GM19099 (cell line): ENCODE results near the gene ARHGEF4.

Experiments
- POLR2A ChIP-seq: IDR thresholded peaks from 3 replicates; pipeline ENCODE4 v1.6.1; 2011; ENCODE audit warnings: low read depth; ENCODE audit not compliant: insufficient read length; ENCODE audit errors: extremely low read depth

The ARHGEF4 gene

DNA sequence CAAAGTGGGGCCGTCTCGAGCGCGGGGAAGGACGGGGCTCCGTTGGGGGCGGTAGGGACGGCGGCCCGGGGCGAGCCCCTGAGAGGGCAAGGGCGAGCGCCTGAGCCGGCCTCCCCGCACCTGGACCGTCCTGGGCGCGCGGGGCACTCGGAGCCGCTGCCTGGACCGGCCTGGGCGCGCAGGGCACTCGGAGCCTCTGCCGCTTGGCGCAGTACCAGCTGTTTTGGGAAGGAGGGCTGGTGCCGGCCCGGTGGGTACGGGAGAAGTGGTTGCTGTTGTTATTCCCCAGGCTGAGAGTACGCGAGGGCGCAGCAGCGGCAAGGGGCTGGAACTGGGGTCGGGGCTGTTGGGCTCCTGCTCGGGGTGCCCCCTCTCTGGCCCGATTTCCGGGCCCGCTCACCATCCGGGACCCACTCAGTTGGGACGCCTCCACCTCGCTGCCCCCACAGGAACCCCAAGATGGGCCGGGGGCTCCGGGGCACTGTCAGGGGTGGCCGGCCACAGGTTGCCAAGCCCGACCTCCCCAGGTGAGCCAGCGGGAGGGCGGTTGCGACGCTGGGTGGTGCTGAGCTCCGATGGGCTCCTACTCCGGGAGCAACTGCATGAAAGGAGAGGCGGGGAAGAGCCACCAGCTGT is 579 bp downstream of the ARHGEF4 start:
- TF ChIP-seq POLR2A = no peak

DNA sequence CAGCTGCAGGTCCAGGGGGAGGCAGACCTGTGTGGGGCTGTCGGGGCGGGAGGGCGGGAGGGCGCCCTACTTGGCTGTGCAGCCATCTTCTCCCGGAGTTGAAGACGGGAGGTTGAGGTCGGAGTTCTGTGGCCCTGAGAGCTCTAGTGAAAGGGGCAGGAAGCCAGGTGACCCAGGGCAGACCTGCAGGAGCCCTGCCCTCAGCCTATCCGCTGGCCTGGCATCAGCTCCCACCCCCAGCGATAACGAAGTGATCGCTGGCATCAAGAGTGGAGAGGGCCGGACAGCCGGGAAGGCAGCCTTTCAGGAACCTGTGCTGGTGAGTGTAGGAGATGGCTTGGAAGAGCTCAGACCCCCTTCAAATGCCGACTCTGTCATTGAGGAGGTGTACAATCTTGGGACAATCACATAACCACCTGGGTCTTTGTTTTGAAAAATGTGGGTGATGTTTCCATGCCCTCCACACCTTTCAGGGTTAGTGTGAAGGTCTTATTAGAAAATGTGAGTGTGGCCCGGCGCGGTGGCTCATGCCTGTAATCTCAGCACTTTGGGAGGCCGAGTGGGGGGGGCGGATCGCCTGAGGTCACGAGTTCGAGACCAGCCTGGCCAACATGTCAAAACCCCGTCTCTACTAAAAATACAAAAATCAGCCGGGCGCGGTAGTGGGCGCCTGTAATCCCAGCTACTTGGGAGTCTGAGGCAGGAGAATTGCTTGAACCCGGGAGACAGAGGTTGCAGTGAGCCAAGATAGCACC is 1.3 kb downstream of the ARHGEF4 start:
- TF ChIP-seq POLR2A = no peak

DNA sequence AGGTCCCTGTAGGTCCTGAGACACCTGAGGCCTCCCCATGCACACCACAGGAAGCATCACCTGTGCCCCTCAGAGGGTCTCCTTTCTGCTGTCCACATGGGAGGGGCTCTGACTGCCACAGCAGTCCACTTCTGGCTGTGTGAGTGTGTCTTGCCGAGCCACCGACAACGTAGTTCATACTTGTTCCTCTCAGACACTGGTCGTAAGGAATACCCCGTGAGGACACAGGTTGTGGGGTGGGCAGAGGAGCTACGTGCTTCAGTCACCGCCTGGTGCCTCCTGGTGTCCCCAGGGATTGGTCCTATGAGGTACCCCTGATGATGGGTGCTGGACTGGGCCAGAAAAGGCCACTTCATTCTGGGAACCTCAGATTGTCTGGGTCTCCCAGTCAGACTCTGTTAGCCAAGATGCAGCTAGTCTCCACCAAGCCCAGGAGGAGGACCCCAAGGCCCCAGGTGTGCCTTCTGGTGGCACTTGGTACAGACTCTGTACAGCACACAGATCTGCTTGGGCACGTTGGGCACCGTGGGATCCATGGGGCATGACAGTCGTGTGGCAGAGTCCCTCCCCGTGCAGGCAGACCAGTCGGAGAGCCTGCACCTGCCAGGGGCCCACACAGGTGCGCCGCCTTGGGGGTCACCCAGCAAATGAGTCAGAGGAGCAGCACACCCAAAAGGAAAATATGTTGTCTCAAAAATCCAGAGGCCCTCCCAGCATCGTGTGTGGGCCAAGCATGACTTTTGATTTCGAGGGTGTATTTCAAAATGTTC is 2.5 kb downstream of the ARHGEF4 start:
- no peak for TF ChIP-seq POLR2A

DNA sequence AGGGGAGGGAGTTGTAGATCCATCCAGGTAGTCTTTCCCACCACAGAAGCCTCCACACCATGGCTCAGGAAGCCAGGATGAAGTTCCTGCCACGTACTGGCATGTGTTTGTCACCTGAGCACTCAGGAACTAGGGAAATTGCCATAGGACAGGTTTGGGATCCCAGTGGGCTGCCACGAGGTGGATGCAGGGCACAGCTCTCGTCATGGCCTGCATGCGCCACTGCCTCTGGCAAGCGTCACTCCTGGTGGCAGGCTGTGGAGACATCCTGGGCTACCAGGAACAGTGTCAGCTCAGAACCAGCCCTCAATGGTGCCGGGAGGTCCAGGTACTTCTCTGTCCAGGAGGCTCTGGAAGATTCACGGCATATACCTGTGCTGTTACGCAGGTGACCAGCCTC is 3.8 kb downstream of the ARHGEF4 start:
- no peak for TF ChIP-seq POLR2A

DNA sequence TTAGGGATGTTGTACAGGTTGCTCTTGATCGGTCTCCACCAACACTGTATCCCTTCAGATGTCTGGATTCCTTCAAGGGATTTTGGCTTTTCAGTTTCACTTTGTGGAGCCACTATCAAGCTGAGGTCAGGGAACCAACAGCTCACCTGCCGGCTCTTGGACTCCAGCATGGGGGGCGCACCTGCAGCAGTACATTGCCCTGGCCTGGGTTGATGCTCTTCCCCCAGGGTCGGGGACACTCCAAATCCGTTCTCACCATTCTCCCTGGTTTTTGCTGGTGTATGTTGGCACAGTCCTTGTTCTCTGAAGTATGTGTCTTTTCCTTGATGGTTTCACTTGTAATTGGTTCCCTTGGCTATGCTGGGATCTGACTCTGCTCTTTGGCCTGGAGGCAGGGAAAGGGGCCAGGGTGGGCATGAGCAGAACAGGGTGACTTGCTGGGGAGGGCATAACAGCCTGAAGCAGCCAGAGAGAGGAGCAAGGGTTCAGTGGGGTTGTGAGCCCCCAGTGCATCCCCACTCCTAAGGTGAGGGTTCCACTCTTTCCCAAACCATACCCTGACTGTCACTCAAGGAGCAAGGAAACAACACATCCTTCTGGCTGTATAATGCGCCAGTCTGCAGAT is 5.1 kb downstream of the ARHGEF4 start:
- no peak for TF ChIP-seq POLR2A

DNA sequence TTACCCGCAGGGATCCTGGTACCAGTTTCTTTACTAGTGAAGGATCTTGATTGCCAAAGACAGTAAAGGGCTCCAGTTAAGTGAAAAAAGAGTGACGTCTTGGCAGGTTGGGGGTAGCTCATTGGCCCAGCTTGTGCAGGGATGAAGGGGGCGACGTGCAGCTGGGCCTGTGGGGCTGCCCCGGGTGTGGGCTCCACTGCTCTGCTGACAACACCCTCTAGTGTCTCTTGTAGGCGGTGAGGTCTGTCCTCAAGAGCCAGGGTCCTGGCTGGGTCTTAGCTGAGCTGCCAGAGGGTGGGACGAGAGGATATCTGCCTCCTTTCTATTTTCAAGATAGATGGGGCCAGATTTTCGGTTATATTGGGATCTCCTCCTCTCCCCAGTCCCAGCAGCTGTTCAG is 6.1 kb downstream of the ARHGEF4 start:
- TF ChIP-seq POLR2A = no peak

DNA sequence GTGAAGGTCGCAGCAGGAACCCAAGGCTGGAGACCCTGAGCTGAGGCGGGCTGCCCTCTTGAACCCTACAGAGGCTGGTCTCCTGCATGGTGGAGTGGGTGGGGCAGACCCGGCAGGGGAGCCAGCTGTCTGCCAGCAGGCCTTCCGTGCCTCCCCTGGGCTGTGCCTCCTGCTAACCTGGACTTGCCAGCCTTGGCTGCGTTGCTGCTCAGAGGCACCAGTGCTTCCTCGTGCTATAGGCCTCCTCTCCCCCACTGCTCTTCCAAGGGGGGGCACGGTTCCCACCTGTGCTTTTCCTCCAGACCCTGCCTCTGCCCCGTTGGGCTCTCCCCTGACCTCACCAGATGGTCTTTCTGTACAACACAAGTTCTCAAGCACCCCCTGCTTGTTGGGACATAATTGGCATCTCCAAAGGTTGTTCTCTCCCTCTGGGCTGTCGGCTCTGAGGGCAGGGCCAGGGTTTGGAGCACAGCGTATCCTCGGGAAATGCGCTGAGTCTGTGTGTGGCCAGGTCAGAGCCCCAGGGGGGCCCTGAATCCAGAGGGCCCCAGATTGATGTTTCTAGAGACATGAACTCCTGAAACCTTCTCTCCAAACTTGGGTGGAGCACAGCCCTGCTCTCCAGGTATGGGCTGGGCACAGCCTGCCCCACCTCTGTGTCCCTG is 6.7 kb downstream of the ARHGEF4 start:
- TF ChIP-seq POLR2A = no peak

DNA sequence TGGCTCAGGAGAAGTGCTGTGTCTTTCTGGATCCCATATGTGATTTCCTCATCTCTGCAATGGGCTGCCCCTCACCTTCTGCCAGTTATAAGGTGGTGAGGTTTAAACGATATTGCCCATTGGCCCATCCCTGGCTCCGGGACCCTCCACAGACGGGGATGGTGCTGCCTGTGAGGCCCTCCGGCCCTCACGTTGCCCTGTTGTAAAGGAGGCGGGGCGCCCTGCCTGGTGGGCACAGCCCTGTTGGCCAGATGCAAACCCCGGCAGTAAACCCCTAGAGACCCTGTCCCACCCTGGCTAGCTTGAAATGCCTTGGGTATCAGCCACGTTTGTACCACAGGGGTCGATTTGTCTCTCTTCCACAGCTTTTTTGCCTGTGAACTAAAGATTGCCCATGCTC is 7.4 kb downstream of the ARHGEF4 start:
- TF ChIP-seq POLR2A = no peak

DNA sequence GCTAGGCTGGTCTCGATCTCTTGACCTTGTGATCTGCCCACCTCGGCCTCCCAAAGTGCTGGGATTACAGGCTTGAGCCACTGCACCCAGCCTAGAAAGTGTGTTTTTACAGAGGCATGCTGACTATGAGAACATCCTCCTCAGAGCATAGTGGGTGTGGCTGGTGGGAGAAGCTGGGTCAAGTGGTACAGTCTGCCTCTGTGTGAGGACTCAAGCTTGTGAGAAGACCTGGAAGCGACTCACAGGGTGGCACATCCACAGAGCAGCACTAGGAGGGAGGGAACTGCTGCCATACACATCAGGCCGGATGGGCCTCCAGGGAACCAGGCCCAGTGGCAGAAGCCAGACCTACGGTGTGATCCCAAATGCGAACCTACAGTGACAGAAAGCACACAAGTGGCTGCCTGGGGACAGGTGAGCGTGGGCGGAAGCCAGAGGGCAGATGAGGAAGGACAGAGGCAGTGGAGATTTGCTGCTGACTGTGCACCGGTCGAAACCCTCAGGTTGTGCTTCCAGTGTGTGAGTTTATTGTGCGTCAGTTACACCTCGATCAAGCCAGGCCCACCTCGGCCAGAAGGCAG is 8.9 kb downstream of the ARHGEF4 start:
- TF ChIP-seq POLR2A = no peak

DNA sequence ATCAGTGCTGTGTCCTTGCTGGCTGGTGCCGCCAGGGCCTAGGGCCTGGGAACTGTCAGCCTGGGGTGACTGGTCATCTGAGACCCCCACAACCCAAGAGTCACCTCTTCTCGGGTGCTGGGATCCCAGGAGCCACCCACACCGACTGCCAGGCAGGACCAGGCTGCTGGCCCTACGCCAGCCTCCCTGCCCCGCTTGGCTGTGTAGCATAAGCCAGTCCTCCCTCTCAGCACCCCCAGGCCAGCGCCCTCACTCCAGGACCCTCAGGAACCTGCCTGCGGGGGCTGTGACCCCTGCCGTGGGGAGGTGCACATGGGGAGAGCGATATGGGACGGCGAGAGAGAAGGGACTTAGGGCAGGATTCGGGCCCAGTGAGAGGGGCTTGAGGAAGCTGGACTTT is 9.5 kb downstream of the ARHGEF4 start:
- no peak for TF ChIP-seq POLR2A

DNA sequence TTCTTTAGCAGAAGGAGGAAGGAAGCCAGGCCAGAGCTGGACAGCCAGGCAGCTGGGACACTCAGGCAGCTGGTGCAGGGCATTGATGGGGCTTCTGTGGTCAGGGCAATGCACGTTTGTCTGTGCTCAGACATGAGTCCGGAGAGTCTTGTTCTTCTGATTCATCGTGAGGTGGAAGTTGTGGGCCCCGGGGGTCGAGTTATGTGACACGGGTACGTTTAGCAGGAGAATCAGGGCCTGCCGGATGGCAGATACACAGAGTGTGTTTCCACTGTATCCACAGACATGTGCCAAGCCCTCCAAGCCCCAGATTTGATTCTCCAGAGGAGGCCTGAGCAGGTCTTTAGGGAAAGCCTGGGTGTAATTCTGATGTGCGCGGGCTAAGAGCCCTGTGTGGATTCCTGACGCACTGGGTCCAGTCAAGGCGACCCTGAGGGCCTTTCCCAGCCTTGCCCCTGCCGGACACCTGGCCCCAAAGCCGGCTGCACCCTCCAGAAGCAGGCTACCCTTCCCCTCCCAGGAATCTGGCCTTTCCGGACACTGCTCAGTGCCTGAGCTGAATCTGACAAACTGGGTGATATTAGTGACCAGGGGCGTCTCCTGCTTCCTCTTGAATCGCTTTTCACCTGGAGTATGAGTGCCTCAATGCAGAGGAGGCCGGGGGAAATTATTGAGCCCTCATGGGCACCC is 10.1 kb downstream of the ARHGEF4 start:
- no peak for TF ChIP-seq POLR2A

DNA sequence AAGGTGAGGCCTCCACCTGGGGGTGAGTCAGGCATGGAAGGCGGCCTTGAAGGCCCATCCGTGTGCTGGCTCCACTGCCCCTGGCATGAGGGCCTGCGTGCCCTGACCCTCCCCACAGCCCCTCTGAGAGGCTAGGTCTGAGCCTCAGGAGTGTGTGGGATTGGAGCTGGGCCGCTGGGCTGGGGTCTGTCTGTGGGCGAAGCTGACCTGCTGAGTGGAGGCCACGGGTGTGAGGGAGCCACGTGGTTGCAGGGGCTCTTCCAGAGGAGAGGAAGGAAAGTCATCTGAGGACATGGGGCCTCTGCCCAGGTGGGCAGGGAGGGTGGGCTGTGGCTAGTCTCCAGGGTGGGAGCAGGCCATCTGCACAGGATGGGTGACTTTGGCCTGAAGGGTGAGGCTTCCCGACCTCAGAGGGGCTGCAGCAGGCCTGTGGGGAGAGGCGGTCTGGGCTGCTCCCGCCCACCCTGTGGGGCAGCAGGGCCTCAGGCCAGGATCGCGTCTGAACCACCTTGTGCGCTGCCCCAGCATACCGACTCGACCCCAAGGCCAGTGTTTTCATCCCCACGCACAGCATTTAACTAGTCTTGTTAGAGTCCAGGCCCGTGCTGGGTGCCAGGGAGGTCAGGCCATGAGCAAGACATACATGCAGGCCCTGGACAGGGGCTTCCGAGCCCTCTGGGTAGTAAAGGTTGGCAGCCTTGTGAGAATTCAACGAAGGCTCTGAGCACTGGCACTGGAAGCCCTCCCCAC is 11.2 kb downstream of the ARHGEF4 start:
- TF ChIP-seq POLR2A = no peak

DNA sequence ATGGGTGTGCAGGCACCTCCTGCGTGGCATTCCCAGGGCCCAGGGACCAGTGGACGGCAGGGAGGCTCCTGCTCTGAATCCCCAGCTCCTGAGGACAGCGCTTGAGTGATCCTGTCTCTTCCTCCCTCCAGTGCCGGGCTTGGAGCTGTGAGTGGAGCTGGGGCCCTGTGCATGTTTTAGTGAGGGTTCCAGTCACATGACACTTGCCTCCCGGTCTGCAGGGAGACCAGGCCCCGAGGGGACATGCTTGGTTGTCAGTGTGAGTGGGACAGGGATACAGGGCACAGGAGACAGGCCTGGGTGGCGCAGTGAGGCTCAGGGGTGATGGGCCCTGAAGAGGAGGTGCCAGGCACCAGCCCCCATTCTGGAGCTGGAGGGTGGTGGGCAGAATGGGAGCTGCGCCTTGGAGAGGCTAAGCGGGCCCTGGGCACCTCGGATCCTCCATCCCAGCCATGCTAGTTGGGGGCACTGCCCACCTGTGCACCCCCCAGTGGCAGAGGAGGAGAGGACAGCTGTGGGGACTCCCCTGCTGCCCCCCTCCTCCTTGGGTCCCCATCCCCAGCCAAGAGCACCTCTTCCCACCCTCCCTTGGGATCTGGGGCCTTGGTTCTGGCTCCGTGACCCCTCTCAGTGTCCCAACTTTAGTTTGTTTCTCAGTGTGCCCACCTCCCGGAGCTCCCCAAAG is 12.0 kb downstream of the ARHGEF4 start:
- no peak for TF ChIP-seq POLR2A
